ENCODE data around the gene TICRR.
"Not testable (repeated sequence)": the region's sequence is repeated elsewhere in the genome, so short reads cannot be mapped to it uniquely, and the experiment has no call there.

The TICRR gene, protein sequence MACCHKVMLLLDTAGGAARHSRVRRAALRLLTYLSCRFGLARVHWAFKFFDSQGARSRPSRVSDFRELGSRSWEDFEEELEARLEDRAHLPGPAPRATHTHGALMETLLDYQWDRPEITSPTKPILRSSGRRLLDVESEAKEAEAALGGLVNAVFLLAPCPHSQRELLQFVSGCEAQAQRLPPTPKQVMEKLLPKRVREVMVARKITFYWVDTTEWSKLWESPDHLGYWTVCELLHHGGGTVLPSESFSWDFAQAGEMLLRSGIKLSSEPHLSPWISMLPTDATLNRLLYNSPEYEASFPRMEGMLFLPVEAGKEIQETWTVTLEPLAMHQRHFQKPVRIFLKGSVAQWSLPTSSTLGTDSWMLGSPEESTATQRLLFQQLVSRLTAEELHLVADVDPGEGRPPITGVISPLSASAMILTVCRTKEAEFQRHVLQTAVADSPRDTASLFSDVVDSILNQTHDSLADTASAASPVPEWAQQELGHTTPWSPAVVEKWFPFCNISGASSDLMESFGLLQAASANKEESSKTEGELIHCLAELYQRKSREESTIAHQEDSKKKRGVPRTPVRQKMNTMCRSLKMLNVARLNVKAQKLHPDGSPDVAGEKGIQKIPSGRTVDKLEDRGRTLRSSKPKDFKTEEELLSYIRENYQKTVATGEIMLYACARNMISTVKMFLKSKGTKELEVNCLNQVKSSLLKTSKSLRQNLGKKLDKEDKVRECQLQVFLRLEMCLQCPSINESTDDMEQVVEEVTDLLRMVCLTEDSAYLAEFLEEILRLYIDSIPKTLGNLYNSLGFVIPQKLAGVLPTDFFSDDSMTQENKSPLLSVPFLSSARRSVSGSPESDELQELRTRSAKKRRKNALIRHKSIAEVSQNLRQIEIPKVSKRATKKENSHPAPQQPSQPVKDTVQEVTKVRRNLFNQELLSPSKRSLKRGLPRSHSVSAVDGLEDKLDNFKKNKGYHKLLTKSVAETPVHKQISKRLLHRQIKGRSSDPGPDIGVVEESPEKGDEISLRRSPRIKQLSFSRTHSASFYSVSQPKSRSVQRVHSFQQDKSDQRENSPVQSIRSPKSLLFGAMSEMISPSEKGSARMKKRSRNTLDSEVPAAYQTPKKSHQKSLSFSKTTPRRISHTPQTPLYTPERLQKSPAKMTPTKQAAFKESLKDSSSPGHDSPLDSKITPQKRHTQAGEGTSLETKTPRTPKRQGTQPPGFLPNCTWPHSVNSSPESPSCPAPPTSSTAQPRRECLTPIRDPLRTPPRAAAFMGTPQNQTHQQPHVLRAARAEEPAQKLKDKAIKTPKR (N-terminal part only)

DNA sequence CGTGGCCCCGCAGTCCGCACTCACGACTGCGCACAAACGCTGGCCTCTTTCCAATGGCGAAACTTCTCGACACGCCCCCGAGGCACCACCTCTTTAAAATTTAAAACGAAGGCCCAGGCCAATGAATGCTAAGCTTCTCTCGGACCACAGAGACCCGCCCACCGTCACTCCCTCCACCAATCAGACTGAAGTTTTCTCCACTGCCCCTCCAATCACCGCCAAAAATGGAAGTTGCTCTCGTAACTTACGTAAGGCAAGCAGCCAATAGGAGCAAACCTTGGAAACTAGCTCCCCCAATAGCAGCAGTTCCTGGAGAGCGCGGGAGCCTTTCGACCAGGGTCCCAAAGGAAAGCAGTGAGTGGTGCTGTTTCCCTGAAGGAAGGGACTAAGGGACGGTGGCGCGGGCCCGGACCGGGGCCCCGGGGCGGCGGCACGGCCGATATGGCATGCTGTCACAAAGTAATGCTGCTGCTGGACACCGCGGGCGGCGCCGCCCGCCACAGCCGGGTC is at the start of gene TICRR:
Gene TICRR, plus strand, starts transcription at position 324 of the 510 bp plus-strand sequence. Its CDS starts 118 bp downstream, at position 442.
- DNase-seq: peak; percentile 22 to 95 (median 85)

DNA sequence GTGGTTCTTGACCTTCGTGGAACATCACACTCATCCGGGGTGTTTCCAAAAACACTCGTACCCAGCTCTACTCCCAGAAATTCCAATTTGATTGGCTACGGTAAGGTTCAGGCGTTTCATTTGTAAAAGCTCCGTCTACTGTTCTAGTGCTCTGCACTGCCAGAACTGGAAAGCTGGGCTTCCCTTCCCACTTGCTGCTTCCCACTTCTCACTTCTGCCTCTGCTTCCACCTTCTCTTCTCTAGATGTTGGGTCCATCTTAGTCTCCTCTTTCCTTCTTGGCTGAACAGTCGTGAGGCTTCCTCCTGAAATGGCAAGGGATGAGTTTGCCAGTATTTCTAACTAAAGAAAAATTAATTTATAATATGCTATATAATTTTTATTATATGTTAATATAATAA is 49.1 kb upstream of the TICRR start:
- DNase-seq: no peak

DNA sequence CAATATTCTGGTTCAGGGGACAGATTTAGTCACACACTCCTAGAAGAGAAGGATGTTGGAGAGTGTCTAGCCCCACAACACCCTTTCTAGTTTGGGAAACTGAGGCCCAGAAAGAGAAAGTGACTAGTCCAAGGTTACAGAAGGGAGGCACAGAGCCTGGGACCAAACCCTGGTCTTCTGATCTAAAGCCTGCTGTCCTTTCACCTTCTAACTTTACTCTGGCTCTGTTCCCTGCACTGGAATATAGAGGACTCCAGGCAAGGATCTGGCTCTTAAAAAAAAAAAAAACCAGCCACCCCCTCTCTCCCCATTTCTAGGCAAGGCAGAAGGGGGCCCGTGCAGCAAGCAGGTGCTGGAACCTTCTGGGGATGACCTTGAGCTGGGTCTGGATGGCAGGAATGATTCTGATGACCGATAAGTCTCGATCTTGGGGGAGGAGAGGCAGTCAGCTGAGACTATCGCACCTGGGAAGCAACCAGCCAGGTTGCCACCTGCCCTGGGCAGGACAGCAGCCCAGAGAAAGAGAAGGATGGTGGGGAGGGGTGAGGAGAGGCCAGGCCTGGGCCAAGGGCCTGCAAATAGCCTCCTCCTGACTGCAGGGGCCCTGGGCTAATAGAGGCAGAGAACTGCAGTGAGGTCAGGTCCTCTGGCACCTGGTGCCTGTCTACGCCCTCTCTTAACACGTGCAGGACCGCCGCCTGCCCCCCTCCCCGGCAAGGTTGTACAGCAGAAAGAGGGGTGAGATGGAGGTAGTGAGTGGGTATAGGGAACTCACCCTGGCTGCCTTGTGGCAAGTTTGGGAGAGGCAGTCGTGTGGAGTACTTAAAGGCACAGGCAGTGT is 48.4 kb upstream of the TICRR start:
- no peak for DNase-seq

DNA sequence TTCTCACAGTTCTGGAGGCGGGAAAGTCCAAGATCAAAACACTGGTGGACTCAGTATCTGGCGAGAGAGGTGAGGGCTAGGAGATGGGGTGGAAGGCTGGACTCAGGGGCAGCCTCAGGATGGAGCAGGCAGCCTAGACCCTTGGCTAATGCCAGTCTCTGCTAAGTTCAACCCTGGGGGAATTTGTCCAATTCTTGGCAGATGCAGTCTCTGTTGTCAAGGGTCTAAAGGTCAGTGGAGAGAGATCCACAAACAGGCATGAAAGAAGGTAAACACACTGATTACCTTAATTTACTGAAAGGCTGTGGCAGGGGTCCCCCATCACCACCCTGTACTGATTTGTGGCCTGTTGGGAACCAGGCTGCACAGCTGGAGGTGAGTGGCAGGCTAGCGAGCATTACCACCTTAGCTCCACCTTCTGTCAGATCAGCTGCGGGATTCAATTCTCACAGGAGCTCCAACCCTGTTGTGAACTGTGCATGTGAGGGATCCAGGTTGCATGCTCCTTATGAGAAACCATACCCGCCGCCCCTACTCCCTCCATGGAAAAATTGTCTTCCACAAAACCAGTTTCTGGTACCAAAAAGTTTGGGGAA is 46.4 kb upstream of the TICRR start:
- no peak for DNase-seq

DNA sequence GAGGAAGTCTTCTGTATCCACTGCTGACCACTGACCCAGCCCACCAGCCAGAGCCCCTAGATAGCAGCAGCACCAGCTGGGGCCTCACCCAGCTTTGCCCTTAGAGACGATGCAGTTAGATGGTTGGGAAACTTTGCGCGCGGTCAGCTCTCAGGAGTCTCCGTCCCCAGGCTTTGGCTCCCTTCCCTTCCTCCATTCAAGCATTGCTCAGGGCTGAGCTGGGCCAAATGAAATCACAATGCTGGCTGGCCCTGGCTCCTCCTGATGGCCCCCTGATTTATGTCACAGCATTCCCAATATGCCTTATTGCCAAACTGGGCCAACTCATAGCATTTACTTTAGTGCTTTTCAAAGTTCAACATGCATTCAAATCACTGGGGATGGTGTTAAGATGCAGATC is 44.3 kb upstream of the TICRR start:
- peak in 2 of 51 donors; percentile 1 to 9 for DNase-seq

DNA sequence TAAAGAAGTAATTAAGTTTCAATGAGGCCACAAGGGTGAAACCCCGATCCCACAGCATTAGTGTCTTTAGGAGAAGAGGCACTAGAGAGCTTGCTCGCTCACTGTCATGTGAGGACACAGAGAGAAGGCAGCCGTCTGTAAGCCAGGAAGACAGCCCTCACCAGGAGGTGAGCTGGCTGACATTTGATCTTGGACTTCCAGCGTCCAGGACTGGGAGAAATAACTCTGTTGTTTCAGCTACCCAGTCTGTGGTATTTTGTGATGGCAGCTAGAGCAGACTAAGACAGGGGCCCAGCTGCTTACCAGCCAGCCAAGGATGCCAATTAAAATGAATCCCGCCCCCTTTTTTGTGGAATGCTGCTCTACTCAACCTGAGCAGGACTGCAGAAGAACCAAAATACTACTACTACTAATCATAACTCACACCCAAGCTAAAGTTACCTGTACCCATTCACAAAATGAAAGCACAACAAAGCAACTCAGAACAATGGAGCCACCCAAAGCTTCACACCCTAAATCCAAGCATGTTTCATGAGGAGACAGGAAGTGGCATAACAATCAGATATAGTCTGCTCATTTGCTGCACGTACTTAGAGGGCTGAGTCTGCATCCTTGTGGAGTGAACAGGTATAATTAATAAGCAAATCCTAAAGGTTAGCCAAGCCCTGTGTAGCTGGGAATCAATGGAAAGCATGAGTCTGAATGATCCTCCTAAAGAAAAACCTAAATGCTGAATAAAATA is 43.3 kb upstream of the TICRR start:
- DNase-seq: no peak

DNA sequence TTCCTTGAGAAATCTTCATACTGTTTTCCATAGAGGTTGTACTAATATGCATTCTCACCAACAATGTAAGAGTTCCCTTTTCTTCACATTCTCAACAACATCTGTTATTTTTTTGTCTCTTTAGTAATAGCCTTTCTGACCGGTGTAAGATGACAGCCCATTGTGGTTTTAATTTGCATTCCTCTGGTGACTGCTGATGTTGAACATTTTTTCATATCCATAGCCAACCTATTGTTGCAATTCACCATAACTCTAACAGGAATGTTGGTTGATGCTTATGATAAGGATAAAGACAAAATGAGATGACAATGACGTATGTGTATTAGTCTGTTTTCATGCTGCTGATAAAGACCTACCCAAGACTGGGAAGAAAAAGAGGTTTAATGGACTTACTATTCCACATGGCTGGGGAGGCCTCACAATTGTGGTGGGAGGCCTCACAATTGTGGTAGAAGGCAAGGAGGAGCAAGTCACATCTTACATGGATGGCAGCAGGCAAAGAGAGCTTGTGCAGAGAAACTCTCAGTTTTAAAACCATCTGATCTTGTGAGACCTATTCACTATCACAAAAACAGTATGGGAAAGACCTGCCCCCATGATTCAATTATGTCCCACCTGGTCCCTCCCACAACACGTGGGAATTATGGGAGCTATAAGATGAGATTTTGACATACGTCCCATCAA is 41.3 kb upstream of the TICRR start:
- no peak for DNase-seq

DNA sequence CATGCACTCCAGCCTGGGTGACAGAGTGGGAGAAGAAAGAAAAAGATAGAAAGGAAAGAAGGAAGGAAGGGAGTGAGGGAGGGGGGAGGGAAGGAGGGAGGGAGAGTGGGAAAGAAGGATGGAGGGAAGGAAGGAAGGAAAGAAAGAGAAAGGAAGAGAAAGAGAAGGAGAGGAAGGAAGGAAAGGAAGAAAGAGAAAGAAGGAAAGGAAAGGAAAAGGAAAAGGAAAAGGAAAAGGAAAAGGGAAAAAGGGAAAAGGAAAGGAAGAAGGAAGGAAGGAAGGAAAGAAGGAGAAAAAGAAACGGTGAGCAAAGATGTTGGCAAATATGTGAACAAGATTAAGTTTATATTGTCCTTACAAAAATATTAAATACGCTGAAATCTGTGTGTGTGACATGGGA is 36.2 kb upstream of the TICRR start:
- DNase-seq: no peak

DNA sequence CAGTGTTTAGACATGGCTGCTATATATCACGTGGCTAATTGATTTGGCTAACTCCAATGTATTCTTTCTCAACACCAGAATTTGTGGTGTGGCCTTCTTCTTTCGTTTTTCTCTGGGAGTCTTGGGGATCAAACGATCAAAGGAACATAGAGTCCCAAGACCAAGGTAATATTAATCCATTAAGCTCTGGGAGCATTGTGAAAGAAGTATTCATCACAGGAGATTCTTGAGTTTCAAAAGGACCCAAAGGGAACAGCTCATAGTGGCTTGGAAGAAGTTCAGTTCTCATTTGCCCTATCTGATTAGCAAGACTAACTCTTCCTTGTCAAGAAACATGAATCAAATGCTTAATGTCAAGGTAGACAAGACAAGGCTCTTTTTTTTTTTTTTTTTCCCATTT is 32.9 kb upstream of the TICRR start:
- no peak for DNase-seq

DNA sequence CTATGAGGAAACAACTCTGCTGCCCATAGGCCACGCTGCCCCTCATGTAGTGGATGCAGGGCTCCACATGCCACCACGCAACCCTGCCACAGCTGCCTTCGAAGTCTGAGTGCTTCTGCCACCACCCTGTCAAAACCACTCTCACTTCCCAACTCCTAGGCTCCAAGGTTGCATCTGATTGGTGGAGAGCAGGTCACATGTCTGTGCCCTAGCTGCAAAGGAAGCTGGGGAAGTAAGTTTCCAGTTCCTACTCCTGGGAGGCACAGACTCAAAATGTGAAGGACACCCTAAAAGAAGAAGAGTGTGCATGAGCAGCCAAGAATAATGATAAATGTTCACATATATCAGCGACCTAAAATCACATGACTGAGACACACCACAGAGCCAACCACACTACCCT is 31.9 kb upstream of the TICRR start:
- DNase-seq: no peak

DNA sequence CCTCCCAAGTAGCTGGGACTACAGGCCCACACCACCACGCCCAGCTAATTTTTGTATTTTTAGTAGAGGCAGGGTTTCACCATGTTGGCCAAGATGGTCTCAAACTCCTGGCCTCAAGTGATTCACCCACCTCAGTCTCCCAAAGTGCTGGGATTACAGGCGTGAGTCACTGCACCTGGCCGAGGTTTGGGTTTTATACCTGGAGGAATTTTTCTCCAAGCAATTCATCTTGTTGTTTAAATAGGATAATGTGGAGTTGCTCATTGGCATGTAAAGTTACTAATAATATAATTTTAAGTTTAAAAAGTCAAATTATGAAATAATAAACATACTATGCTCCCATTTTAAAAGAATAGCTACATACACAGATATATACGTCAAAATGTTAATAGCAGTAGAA is 26.1 kb upstream of the TICRR start:
- DNase-seq: not testable (repeated sequence)

DNA sequence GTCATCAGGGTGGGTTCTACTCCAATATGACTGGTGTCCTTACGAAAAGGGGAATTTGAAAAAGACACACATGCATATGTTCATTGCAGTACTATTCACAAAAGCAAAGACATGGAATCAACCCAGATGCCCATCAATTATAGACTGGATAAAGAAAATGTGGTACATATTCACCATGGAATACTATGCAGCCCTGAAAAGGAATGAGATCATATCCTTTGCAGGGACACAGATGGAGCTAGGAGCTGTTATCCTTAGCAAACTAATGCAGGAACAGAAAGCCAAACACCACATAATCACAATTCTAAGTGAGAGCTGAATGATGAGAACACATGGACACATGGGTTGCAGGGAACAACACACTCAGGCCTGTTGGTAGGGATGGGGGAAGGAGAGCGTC is 24.8 kb upstream of the TICRR start:
- no peak for DNase-seq

DNA sequence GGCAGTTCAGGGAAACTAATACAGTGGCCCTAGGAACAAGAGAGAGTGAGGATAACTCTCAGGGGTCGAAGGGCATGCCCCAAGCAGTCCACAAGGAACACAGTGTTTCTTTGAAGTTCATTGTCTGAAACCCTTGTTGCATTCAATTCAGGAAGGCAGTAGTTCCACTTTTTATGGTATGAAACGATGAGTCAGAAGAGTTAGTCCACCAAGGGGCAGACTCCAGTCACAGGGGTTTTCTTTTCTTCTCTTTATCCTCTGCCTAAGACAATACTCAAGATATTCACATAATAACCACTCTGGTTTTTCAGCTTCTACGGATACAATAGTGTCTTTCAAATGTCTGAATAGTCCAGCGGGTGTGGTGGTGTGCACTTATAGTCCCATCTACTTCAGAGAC is 23.7 kb upstream of the TICRR start:
- no peak for DNase-seq

DNA sequence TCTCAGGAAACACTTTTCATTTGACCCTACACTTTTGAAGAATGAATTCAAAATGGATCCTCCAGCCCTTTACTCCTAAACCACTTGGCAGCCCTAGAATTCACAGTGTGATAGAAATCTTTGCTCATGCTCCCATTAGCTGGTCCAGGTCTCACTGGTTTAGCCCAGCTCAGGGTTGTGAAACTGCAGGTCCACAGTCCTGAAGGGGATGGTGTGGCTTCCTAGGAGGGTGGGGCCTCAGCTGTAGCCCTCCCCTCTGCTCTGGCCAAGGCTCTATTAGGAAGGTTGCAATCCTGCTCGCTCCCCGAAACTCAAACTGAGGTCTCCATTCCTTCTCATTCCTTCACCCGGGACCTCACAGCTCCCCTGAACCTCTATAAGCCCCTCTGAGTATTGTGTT is 21.6 kb upstream of the TICRR start:
- no peak for DNase-seq

DNA sequence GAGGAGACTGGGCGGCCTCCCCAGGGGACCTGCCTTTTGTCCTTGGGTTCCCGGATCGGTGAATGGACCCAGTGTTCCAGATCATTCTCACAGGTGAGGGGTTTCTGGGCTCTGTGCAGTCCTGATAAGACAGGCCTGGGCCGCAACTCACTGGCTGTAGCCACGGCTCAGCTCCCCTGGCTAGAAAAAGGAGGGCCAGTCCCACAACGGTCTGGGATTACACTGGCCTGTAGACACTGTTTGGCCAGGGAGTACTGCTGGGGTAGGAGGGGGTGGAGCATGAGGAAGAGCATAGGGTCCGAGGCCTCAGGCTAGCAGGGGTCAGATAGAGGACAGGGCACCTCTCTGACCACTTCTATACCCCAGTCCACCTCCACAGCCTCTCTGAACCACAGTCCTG is 21.0 kb upstream of the TICRR start:
- DNase-seq: no peak

DNA sequence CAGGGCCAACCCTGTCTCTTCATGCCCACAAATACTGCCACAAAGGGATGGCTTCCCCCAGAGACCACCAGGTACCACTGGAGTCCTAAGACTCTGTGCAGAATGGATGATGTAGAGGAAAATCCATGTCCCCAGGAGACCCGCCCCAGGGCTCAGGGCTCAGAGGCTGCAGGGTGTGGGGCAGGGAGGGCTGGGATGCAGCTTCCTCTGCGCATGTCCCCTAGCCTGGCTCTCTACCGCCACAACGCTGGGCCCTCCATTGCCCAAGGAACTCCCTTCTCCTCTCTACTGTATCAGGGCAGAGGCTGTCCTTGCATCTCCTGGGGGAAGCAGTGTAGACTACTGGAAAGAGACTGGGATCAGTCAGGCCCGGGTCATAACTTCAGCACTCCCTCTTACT is 19.5 kb upstream of the TICRR start:
- DNase-seq: no peak

DNA sequence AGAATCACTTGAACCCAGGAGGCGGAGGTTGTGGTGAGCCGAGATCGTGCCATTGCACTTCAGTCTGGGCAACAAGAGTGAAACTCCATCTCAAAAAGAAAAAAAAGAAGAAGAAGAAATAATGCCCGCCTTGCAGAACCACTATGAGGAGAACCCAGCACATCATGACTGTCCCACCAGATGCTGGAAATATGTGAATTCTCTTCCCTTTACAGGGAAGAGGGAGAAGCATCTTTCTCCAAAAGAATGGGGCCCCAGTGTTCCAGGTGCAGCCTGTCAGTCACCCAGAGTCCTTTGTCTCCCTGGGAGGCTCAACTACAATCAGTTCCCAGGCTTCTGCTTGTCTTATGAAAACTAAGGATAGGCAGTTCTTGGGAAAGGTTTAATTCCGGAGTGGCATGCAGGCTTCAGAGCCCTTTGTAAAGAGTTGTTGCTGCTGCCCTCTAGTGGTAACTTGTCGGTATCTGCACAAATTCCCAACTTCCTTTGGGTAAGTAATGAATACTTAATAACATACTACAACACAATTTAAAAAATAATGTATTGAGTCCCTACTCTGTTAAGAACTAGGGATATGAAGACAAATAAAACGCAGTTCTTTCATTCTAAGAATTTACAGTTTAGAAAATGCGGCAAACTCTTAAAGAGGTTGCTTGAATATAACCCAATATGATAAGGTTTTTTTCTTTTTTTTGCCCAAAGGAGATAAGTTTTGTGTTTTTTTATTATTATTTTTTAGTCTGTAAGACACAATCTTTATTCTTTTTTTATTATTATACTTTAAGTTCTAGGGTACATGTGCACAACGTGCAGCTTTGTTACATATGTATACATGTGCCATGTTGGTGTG is 18.6 kb upstream of the TICRR start:
- peak in 26 of 51 donors; percentile 1 to 59 (median 18) for DNase-seq

DNA sequence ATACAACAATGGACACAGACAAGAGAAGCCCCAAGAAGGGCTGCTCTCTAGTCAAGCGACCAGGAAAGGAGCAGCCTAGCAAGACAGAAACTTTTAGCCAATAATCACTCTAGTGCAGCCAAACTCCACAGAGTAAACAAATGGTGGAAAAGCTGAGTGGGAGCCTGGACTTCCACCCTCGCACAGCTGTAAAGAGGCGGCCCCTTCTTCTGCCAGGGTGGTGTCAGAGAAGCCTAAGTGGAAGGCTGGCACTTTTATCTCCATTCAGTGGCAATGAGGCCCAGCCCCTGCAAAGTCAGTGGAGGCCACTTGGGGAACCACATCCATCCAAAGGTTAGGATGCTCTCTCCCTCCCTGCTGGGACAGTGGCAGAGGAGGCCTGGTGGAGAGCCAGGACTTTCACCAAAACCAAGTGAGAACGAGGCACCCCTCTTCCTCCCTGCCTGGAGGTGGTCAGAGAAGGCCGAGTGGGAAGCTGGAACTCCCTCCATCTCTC is 15.5 kb upstream of the TICRR start:
- DNase-seq: no peak

All from hypothalamus (tissue), 51 donors.